Central memory CD8-positive, alpha-beta T cell (primary cell): ENCODE results near the gene NFIC.

ENCODE experiments used
- ATAC-seq: fragments of 150-1000 bp; cut with Tn5 transposase; replicated peaks from 2 replicates; pipeline ENCODE4 v1.10.0; 2022; ENCODE audit warnings: mild to moderate bottlenecking, moderate FRiP score, moderate number of reproducible peaks; ENCODE audit not compliant: poor library complexity, severe bottlenecking; ENCODE audit errors: extremely low read depth
- DNase-seq, 2 donors: peaks; one replicate each; pipeline ENCODE4 v3.0.0; 2021; ENCODE audit warnings: low spot score in 2 of 2
- H3K27ac Mint-ChIP-seq: one replicate; pipeline ENCODE4 v1.8.0; 2022; ENCODE audit warnings: low read depth, mild to moderate bottlenecking, moderate library complexity, mixed read lengths
- H3K27me3 Mint-ChIP-seq: one replicate; pipeline ENCODE4 v1.8.0; 2022; ENCODE audit warnings: mixed read lengths
- H3K36me3 Mint-ChIP-seq: one replicate; pipeline ENCODE4 v1.8.0; 2022; ENCODE audit warnings: mild to moderate bottlenecking, moderate library complexity, mixed read lengths; ENCODE audit not compliant: insufficient read depth
- H3K4me1 Mint-ChIP-seq: one replicate; pipeline ENCODE4 v1.8.0; 2022; ENCODE audit warnings: mixed read lengths
- H3K4me3 Mint-ChIP-seq: one replicate; pipeline ENCODE4 v1.8.0; 2022; ENCODE audit warnings: mild to moderate bottlenecking, moderate library complexity, mixed read lengths
- H3K9me3 Mint-ChIP-seq: one replicate; pipeline ENCODE4 v1.8.0; 2022; ENCODE audit warnings: mixed read lengths

Gene NFIC

DNA sequence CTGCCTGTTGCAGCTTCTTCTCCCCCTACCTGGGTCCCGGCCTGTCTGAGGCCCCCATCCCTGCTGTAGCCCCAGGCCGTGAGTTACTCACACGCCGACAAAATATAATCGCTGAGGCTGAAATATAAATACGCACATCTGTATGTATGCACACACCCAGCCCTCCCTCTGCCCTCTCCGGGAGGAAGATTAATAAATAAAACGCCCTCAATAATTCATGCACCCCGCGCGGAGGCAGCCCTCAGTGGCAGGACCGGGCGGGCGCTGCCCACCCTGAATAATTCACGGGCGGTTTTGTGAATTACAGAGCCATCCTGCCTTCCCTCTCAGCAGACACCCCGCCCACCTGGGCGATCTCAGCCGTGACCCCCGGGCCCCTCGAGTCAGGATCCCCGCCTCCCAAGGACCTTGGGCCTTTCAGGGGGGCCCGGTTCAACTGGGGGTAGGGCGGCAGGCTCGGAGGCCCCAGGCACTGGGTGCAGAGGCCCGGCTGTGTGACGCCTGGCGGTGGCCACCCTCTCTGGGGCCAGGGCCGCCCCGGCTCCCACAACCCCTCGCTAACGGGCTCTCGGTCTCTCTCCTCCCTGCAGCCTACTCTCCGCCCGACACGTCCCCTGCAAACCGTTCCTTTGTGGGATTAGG lies 89.7 kb downstream of the NFIC start:
- no peak overlapping the region for H3K27ac Mint-ChIP-seq
- H3K4me1 Mint-ChIP-seq = no peaks in the 10 kb centered on the region
- no peak for ATAC-seq
- DNase-seq = no peak
- H3K4me3 Mint-ChIP-seq = no peak overlapping the region
- no peaks in the 10 kb centered on the region for H3K9me3 Mint-ChIP-seq
- no peaks in the 10 kb centered on the region for H3K27me3 Mint-ChIP-seq
- peaks cover 9% of the 10 kb centered on the region for H3K36me3 Mint-ChIP-seq

DNA sequence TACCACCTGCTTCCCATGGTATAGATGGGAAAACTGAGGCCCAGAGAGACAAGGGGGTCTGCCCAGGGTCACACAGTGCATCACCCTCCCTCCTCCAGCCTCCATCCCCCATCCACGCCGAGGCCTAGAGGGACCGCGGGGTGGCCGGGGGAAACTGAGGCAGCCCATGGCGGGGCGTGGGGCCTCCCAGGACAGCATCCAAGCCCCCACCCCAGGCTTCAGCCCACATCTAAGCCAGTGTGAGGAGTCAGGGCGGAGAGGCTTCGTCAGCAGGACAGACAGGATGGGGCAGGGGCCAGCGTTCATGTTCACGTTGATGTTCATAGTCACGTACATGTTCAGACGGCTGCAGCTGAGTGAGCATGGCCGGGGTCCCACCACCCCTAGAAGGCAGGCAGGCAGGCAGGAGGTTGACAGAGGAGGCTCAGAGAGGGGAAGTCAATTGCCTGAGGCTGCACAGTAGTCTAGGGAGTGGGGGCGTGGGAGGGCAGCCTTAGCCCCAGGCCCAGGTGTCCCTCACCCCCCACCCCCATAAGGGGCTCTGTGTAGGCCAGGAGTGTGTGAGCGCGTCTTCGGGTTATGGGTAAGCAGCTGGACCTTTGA lies 90.6 kb downstream of the NFIC start:
- H3K27ac Mint-ChIP-seq = no peak overlapping the region

DNA sequence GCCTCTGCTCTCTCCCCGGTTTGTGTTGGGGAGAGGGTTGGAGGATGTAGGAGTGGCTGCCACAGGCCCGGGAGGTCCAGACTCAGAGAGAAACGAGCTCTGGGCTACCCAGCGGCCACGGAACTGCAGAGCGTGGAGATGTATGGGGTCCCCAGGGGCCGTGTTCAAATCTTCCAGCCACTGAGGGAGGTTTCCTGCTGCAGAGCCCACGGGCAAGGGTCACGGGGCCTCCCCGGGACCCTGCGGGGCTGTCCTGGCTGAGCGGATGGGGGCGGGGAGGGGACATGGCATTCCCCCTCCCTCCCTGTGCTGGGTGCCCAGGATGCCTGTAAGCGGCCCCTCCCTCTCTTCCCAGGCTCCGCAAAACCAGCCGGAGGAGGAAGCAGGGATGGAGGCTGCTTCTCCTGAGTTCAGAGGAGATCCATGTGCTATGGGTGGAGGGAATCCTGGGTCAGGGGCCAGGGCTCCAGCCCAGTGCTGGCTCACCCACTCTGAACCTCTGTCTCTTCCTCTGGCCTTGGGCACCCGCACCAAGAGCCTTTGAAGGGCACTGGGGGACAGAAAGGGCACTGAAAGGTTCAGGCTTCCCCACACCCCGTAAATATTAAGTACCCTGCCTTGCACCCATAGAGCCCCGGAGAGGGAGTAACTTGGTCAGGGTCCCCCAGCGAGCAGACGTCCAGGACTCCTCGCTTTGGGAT lies 91.3 kb downstream of the NFIC start:
- peaks cover 7% of the 10 kb centered on the region for H3K36me3 Mint-ChIP-seq
- ATAC-seq = no peak
- H3K27ac Mint-ChIP-seq = no peak overlapping the region
- no peak for DNase-seq
- H3K4me1 Mint-ChIP-seq = no peaks in the 10 kb centered on the region
- no peaks in the 10 kb centered on the region for H3K9me3 Mint-ChIP-seq
- no peaks in the 10 kb centered on the region for H3K27me3 Mint-ChIP-seq
- H3K4me3 Mint-ChIP-seq = no peak overlapping the region

More for the DNA sequence above, 90.6 kb downstream of the NFIC start:
- H3K9me3 Mint-ChIP-seq = no peaks in the 10 kb centered on the region
- ATAC-seq = no peak
- H3K36me3 Mint-ChIP-seq = peaks cover 9% of the 10 kb centered on the region
- no peaks in the 10 kb centered on the region for H3K27me3 Mint-ChIP-seq
- H3K4me1 Mint-ChIP-seq = no peaks in the 10 kb centered on the region
- no peak for DNase-seq
- H3K4me3 Mint-ChIP-seq = no peak overlapping the region

DNA sequence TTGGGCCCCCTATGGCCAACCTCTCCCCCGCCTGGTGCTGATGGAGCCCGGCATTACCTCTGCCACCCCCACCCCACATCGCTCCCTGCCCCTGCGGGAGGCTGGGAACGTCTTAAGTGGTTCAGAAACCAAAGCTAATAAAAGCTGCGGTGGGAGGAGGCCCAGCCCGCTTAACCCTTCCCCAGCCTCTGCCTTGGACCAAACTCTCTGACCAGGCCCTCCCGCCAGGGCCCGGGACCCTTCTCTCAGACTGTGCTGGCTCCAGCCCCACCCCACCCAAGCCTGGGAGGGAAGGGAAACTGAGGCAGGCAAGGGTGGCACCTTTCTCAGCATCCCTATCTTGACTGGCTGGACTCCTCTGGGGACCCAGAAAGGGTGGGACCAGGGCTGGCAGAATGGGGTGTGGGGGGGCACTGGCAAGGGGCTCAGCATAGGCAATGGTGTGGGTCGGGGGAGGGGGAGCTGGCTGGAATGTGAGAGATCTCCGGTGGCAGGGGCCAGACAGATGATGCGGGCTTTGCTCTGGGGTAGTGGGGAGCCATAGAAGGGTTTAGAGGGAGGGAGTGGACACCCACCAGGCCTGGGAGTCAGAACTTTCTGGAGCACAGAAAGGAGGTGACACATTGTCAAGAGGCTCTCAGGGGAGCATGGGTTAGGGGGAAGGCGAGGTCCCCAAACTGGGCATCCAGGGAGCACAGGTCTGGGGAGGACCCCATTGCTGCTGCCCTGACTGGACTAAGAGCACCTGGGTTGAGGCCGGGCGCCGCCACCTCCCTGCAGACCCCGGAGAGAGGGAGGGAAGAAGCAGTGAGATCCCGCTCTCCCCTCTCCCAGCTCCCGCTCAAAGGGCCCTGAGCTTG lies 92.1 kb downstream of the NFIC start:
- H3K4me3 Mint-ChIP-seq = no peak overlapping the region
- H3K27ac Mint-ChIP-seq = no peak overlapping the region
- peaks cover 7% of the 10 kb centered on the region for H3K36me3 Mint-ChIP-seq
- no peaks in the 10 kb centered on the region for H3K9me3 Mint-ChIP-seq
- no peaks in the 10 kb centered on the region for H3K27me3 Mint-ChIP-seq
- ATAC-seq = no peak
- DNase-seq = no peak
- no peaks in the 10 kb centered on the region for H3K4me1 Mint-ChIP-seq

DNA sequence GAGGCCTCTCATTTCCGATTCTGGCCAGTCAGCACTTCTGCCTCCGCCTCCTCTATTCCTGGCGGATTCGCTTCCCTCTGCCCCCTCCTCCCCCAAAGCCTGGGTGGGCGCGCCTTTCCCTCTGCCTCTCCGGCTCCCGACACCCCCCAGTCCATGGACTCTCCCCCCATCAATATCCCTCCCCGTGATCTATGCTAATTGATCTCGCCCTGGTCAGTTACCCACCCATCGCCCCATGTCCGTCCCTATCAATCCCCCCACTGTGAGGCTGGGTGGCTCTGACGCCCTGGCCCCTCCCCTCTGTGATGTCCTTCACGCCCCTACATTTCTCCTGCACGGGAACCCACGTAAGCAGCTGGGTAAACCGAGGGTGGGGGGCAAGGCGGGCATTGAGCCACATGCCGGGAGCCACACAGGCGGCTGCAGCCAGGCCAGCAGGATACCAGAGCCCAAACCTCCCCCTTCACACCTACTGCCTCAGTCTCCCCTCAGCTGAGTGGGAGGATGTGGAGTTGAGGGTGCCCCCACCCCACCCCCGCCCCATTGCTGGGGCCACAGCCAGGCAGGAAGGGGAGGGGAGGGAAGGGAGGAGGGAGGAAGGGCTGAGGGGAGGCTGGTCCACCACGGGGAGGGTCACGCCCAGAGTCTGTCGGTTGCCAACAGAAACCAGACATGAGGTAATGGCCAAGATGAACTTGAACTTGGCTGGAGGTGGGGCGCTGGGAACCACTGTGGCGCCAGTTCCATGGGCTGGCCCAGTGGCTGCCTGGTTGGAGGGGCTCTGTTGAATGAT lies 92.9 kb downstream of the NFIC start:
- ATAC-seq (peak; percentile 32), DNase-seq (no peak)
- no peak overlapping the region for H3K4me3 Mint-ChIP-seq
- no peaks in the 10 kb centered on the region for H3K4me1 Mint-ChIP-seq
- H3K36me3 Mint-ChIP-seq = peaks cover 4% of the 10 kb centered on the region
- no peaks in the 10 kb centered on the region for H3K9me3 Mint-ChIP-seq
- H3K27ac Mint-ChIP-seq = no peak overlapping the region
- H3K27me3 Mint-ChIP-seq = no peaks in the 10 kb centered on the region

DNA sequence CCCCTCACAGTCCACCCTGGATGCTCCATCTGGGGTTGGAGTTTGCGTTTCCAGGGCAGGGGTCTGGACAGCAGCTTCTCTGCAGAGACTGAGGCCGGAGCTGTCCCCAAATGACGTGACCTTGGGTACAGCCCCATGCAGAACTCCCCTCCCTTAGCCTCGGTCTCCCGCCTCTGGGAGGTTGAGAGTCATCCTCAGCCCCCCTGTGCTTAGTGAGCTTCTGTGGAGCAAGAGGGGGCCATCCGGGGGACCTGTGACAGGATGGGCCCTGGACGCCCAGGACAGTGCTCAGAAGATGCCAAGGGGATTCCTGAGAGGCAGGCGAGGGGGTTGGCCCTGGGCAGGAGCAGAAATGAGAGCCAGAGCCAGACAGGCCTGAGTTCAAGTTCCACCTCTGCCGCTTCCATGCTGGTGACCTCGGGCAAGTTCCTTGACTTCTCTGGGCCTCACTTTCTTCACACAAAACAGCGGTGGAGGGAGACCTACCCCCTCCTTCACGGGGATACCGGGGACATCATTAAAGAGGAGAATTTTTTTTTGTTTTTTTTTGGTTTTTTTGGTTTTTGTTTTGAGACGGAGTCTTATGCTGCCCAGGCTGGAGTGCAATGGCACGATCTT lies 93.7 kb downstream of the NFIC start:
- H3K9me3 Mint-ChIP-seq = no peaks in the 10 kb centered on the region
- ATAC-seq = no peak

DNA sequence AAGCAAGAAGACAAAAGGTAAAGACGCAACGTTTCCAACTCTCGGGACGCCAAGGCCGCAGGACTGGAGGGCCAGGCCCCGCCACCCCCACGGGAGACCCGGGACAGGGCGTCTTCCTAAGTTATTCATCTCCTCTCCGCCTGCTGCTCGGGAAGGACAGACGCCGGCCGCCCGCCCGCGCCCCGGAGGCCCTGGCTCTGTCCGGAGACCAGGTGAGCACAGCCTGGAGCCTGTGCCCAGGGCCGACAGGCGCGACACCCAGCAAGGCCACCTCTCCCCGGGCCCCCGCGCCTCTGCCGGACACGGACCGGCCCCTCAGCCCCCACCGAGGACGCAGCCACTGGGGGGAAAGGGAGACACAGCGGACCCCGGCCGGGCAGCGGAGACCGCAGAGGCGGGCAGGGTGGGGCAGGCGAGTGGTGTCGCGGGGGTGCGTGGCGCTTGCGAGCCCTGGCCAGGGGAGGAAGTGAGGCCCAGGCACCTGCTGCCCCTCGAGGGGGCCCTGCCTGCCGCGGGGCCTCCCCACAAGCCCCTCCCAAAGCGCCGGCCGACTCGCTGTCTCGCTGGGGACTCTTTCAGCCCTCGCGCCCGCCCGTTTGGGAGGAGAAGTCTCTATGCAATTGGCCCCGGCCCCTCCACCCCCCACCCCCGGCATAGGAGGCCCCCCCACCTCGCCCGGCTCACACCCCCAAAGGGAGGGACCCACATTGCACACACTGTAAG lies 96.8 kb downstream of the NFIC start:
- Mint-ChIP-seq H3K27ac (no peak overlapping the region), H3K4me1 (peaks cover 7% of the 10 kb centered on the region), H3K4me3 (no peak overlapping the region), H3K9me3 (no peaks in the 10 kb centered on the region), H3K27me3 (no peaks in the 10 kb centered on the region), H3K36me3 (peaks cover 4% of the 10 kb centered on the region)
- no peak for DNase-seq
- no peak for ATAC-seq

More for the DNA sequence above, 93.7 kb downstream of the NFIC start:
- Mint-ChIP-seq H3K27me3 (no peaks in the 10 kb centered on the region), H3K4me1 (no peaks in the 10 kb centered on the region), H3K27ac (no peak overlapping the region), H3K4me3 (no peak overlapping the region), H3K36me3 (peaks cover 4% of the 10 kb centered on the region)
- DNase-seq = no peak

DNA sequence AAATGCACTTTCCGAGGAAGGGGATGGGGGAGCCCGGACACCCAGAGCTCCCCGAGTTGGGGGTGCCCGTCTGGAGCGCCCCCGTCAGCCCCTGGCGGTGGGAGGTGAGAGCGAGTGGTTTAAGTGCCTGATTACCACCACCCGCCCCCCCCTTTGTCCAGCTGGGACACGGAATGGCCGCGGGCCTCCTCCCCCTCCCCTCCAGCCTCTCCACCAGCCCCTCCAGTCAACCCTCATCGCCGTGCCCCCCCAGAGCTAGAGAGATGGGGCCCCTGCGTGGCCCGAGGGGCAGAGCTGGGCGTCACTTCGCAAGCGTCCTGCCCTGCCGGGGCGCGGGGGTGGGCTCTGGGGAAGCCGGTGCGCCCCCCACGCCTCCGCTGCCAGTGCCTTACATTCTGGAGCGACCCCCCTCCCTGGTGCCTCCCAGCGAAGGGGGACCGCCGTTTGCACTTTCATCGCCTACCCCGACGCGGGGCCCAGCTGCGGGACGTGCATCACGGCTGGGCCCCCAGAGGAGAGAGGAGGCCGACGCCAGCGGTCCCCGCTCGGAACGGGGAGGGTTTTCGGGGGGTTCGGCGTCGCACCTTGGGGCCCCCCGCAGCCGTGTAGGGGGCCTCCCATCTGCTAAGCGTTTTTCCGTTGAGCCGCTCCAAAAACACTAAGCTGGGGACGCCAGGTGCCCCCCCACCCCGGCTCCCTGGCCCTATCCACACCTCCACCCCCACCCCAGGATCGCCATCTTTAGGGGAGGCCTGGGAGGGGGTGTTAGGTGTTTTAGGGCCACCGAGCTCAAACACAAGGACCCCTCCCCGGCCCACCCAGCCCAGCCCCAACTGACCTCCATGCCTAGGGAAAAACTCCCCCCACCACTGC lies 97.6 kb downstream of the NFIC start:
- Mint-ChIP-seq H3K36me3 (no peaks in the 10 kb centered on the region), H3K4me3 (no peak overlapping the region), H3K4me1 (peaks cover 7% of the 10 kb centered on the region), H3K9me3 (no peaks in the 10 kb centered on the region), H3K27me3 (no peaks in the 10 kb centered on the region), H3K27ac (no peak overlapping the region)
- ATAC-seq (no peak), DNase-seq (no peak)

DNA sequence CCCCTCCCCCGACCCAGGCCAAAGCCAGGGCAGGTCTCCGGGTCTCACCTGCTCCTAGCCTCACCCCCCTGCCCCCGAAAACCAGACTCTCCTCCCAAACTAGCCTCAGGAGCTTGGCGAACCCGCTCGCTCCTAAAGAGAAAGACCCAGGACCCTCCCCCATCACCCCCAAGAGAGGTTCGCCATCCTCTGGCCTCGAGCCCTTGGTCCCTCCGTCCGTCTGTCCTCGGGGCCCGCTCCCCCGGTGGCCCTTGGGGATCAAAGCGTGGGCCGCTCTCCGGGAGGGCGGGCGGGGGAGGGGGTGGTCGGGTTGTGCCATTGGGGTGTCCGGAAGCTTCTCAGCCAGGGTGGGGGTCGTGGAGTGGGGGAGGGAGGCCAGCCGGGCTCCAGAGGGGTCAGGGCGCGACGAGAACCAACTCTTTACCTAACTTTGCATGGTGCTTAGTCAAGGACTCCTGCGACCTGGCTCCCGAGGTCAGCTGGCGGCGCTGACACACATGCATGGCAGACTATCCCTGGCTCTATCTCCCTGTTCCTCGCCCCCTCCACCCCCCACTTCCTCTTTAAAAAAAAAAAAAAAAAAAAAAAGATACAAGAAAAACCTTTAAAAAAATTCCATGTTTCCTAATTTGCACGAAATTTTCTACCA lies 98.3 kb downstream of the NFIC start:
- peaks cover 7% of the 10 kb centered on the region for H3K4me1 Mint-ChIP-seq
- ATAC-seq (no peak), DNase-seq (no peak)
- no peaks in the 10 kb centered on the region for H3K36me3 Mint-ChIP-seq
- no peaks in the 10 kb centered on the region for H3K9me3 Mint-ChIP-seq
- no peak overlapping the region for H3K27ac Mint-ChIP-seq
- no peak overlapping the region for H3K4me3 Mint-ChIP-seq
- no peaks in the 10 kb centered on the region for H3K27me3 Mint-ChIP-seq

DNA sequence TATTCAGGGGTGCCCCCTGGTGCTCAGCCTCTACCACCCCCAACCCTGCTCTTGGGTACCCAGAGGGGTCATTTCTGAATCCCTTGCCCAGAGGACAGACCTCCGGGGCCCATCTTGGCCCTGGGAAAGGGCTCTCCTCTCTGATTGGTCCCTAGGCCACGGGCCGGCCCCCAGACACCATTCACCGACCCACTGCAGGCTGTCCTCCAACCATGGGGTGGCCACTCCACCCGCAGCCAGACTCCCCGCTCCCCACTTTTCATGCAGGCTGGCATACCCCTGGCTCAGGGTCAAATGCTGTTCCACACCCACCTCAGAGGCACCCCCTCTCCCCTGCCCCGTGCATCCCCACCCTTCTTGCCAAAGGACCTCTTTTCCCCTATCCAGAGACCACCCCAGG lies 99.2 kb downstream of the NFIC start:
- peak overlapping the region; percentile 16 for H3K27ac Mint-ChIP-seq
- DNase-seq (no peak), ATAC-seq (no peak)
- no peaks in the 10 kb centered on the region for H3K27me3 Mint-ChIP-seq
- peaks cover 1% of the 10 kb centered on the region for H3K36me3 Mint-ChIP-seq
- no peaks in the 10 kb centered on the region for H3K9me3 Mint-ChIP-seq
- no peak overlapping the region for H3K4me3 Mint-ChIP-seq
- peaks cover 7% of the 10 kb centered on the region for H3K4me1 Mint-ChIP-seq
